RWPE1 (cell line): ENCODE data around the gene CAPZA2.

Experiments
- CTCF ChIA-PET: fragments of 350-600 bp; sonication (Branson Sonifier 250); formaldehyde crosslinking; extraction: SDS; loops from one replicate; lab custom pipeline; 2021; lab: Yijun Ruan, JAX
- POLR2A ChIA-PET: fragments of 400-600 bp; formaldehyde crosslinking; extraction: SDS; loops from one replicate; lab custom pipeline; 2020; ENCODE audit warnings: antibody characterized with exemption; ENCODE audit not compliant: low non-redundant PET; lab: Yijun Ruan, JAX
- DNase-seq: peaks from one replicate; pipeline ENCODE4 v3.0.0; 2012; ENCODE audit warnings: low spot score
- H3K27ac ChIP-seq: fragments of 450-650 bp; 2 replicates; pipeline ENCODE4 v1.5.1; 2017
- CTCF ChIP-seq: fragments of 450-650 bp; conservative IDR thresholded peaks from 2 replicates; pipeline ENCODE4 v1.5.1; 2017; ENCODE audit warnings: low read depth, mild to moderate bottlenecking

Gene CAPZA2

GRCh38 chr7:116836911-116837310, 25.5 kb upstream of the CAPZA2 start:
- H3K27ac ChIP-seq: no peak overlapping the region
- CTCF ChIA-PET: interaction anchor here (0.6 kb wide), 1 partner anchor 22 kb away, joined by 3 read pairs; no protein-coding TSS in a partner anchor
- TF ChIP-seq CTCF: no peak
- peak; percentile 79 for DNase-seq
- POLR2A ChIA-PET: interaction anchor here (0.6 kb wide), 1 partner anchor 43 kb away, joined by 3 read pairs; no protein-coding TSS in a partner anchor

DNA sequence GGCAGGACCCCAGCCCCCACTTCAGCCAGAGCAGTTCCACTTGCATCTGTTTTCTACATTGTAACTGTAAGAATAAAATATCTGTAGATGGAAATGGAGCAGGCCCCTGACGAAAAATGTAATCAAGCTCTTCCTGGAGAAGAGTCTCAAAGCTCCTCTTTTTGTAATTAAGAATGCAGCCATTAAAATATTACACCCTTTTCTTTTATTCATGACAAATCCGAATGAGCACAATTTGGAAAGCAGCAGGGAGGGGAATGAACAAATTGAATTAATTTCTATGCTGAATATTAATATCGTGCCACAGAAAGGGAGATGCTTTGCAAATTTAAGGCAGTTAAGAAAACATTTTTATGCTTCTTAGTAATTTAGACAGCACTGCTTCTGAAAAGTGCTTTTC, 24.8 kb upstream of the CAPZA2 start:
- CTCF ChIA-PET: interaction anchor here (0.6 kb wide), 1 partner anchor 22 kb away, joined by 3 read pairs; no protein-coding TSS in a partner anchor
- DNase-seq: no peak
- POLR2A ChIA-PET: interaction anchor here (0.6 kb wide), 1 partner anchor 42 kb away, joined by 3 read pairs; no protein-coding TSS in a partner anchor
- no peak overlapping the region for H3K27ac ChIP-seq
- no peak for TF ChIP-seq CTCF

DNA sequence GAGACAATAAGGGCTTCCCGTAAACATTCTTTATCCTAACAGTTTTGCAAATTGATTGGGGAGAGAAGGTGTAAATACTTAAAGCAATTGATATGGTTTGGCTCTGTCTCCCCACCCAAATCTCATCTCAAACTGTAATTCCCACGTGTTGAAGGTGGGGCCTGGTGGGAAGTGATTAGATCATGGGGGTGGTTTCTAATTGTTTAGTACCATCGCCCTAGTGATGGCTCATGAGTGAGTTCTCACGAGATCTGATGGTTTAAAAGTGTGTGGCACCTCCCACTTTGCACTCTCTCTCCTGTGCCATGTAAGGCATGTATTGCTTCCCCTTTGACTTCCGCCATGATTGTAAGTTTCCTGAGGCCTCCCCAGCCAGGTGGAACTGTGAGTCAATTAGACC, 22.1 kb upstream of the CAPZA2 start:
- TF ChIP-seq CTCF: no peak
- POLR2A ChIA-PET: no interaction called here
- CTCF ChIA-PET: no interaction called here
- H3K27ac ChIP-seq: no peak overlapping the region
- no peak for DNase-seq

- ChIA-PET CTCF (no interaction called here), POLR2A (no interaction called here)
- no peak overlapping the region for H3K27ac ChIP-seq
- no peak for TF ChIP-seq CTCF
- no peak for DNase-seq
Observed at GRCh38 chr7:116842371-116842770, 20.0 kb upstream of the CAPZA2 start.

DNA sequence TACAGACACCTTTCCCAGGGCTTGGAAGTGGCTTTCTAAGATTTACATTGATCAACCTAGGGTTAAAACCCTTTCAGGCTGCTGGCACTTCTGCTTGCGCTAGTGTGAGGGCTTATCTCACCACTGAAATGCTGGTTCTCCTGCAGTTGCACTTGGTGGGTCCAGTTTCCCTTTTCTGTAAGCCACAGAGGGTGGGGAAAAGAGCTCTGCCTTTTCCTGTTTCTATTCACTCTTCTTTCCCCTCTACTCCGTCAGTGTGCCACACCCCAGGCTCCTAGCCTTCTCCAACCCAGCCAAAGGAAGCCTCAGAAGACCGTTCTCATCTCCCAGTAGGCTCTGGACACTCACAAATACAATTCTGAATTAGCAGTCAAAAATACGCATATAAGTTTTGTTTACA, 19.0 kb upstream of the CAPZA2 start:
- ChIA-PET POLR2A (no interaction called here), CTCF (no interaction called here)
- no peak for DNase-seq
- no peak for TF ChIP-seq CTCF
- H3K27ac ChIP-seq: no peak overlapping the region

DNA sequence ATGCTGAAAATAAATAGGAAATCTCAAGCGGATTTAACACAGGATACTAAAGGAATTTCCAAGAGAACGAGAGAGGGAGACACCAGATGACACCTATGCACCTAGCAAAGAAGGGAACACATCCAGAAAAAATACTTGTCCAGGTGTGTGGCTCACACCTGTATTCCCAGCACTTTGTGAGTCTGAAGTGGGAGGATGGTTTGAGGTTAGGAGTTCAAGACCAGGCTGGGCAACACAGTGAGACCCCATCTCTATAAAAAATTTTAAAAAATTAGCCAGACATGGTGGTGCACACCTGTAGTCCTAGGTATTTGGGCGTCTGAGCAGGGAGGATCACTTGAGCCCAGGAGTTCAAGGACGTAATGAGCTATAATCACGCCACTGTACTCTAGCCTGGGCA, 11.2 kb upstream of the CAPZA2 start:
- POLR2A ChIA-PET: no interaction called here

More for the DNA sequence above, 11.2 kb upstream of the CAPZA2 start:
- CTCF ChIA-PET: no interaction called here
- H3K27ac ChIP-seq: no peak overlapping the region
- no peak for DNase-seq
- TF ChIP-seq CTCF: no peak
